ENCODE data around the gene MMUT.

GRCh38 chr6:49410564-49410963 is 52.5 kb downstream of the MMUT start:
- TF ChIP-seq CTCF (conservative IDR thresholded peaks at IDR 0.05; ENCODE audit: low read depth, low read length), result no peak
- TF ChIP-seq EZH2 (IDR thresholded peaks at IDR 0.05; ENCODE audit: borderline replicate concordance, low read depth, low read length, poor library complexity, severe bottlenecking), result no peak

All from A673 (cell line).